DND-41 (cell line): ENCODE measurements around the gene EPX.

Source experiments
- EZH2 ChIP-seq: IDR thresholded peaks from 3 replicates; pipeline ENCODE4 v1.6.1; 2012; ENCODE audit warnings: borderline replicate concordance, low read depth, mild to moderate bottlenecking, moderate library complexity, low read length, inconsistent platforms; ENCODE audit not compliant: severe bottlenecking
- TF ChIP-seq, protein P1 (sequence below): IDR thresholded peaks from 2 replicates; pipeline ENCODE4 v1.5.1; 2012; ENCODE audit warnings: borderline replicate concordance, low read length, moderate library complexity, mild to moderate bottlenecking; ENCODE audit not compliant: poor library complexity, severe bottlenecking; ENCODE audit errors: extremely low read depth

DNA sequence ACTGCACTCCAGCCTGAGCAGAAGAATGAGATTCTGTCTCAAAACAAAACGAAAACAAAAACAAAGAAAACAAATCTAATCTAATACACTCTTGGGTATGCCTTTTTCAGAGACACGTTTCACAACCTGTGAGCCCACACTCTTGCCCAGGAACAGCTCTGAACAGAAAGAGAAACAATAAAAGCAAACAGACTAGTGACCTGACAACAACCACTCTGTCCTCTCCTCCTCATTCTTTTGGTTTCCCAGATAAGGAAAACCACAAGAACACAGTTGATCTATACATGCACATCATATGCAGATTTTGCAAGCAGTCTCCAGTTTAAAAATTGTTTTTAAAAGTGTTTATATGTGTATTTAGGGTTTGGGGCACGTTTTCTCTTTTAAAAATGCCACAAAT lies 25.2 kb downstream of the EPX start:
- TF ChIP-seq, protein P1, sequence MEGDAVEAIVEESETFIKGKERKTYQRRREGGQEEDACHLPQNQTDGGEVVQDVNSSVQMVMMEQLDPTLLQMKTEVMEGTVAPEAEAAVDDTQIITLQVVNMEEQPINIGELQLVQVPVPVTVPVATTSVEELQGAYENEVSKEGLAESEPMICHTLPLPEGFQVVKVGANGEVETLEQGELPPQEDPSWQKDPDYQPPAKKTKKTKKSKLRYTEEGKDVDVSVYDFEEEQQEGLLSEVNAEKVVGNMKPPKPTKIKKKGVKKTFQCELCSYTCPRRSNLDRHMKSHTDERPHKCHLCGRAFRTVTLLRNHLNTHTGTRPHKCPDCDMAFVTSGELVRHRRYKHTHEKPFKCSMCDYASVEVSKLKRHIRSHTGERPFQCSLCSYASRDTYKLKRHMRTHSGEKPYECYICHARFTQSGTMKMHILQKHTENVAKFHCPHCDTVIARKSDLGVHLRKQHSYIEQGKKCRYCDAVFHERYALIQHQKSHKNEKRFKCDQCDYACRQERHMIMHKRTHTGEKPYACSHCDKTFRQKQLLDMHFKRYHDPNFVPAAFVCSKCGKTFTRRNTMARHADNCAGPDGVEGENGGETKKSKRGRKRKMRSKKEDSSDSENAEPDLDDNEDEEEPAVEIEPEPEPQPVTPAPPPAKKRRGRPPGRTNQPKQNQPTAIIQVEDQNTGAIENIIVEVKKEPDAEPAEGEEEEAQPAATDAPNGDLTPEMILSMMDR = no peak
- no peak for TF ChIP-seq EZH2
